Sigmoid colon (tissue), 7 donors: ENCODE data around the gene HMOX2. TPM values are rescaled to one million over a fixed set of nuclear protein-coding genes. Genes with fewer than 3 reads are reported as not detected.

Experiments
- DNase-seq: peaks from one replicate; pipeline ENCODE4 v3.0.0-alpha.2; 2019
- H3K27ac ChIP-seq, 4 donors: fragments of 200-600 bp; sonication (generic); one replicate each; pipeline ENCODE4 v1.5.1; 2016 to 2019; ENCODE audit warnings: mild to moderate bottlenecking in 1 of 4
- H3K27me3 ChIP-seq, 3 donors: fragments of 200-600 bp; sonication (generic); one replicate each; pipeline ENCODE4 v1.5.1; 2019; ENCODE audit warnings: mild to moderate bottlenecking in 1 of 3
- H3K36me3 ChIP-seq, 4 donors: fragments of 200-600 bp; sonication (generic); one replicate each; pipeline ENCODE4 v1.5.1; 2016 to 2019
- H3K4me1 ChIP-seq, 4 donors: fragments of 200-600 bp; sonication (generic); one replicate each; pipeline ENCODE4 v1.5.1; 2017 to 2019
- H3K4me3 ChIP-seq, 4 donors: fragments of 200-600 bp; sonication (generic); one replicate each; pipeline ENCODE4 v1.5.1; 2017 to 2019; ENCODE audit warnings: mild to moderate bottlenecking in 2 of 4, moderate library complexity in 1 of 4
- H3K9me3 ChIP-seq, 4 donors: fragments of 200-600 bp in 3 of 4; sonication (generic) in 3 of 4; one replicate each; pipeline versions ENCODE4 v1.5.1 to v1.6.1; 2013 to 2019
- CTCF ChIP-seq, 4 experiments: fragments of 450-650 bp in 3 of 4; fragments of 200-600 bp in 1 of 4; IDR thresholded peaks; one replicate each; pipeline ENCODE4 v1.5.1; 2016 to 2019; ENCODE audit warnings: antibody characterized with exemption in 4 of 4, mild to moderate bottlenecking in 3 of 4, moderate library complexity in 2 of 4
- EP300 ChIP-seq, 4 donors: sonication (generic); formaldehyde crosslinking; IDR thresholded peaks; one replicate each; pipeline ENCODE4 v1.6.1; 2017; ENCODE audit warnings: antibody characterized with exemption in 4 of 4
- POLR2A ChIP-seq, 2 donors: fragments of 450-650 bp; IDR thresholded peaks; one replicate each; pipeline ENCODE4 v1.6.1; 2016; ENCODE audit warnings: antibody characterized with exemption in 2 of 2, mild to moderate bottlenecking in 2 of 2, moderate library complexity in 2 of 2
- POLR2AphosphoS5 ChIP-seq, 4 donors: sonication (generic); formaldehyde crosslinking; IDR thresholded peaks; one replicate each; pipeline ENCODE4 v1.6.1; 2017; ENCODE audit warnings: antibody characterized with exemption in 4 of 4
- WGBS, 2 donors: extraction: QIAGEN DNeasy Blood & Tissue Kit; methylation state at CpG; one replicate each; pipeline ENCODE4 v1.1.7; 2013; 5-methylcytosine and 5-hydroxymethylcytosine counted together
- intact Hi-C: fragments of 100-400 bp; cut with DNase I; formaldehyde crosslinking; loops from one replicate; pipeline ENCODE4 v1.15.1; 2023
- polyA plus RNA-seq, 3 donors: library from polyadenylated mRNA; stranded (reverse); fragments of 200-250 nt; gene quantifications; one replicate each; pipeline ENCODE4 v1.2.3, GENCODE V29; 2013
- total RNA-seq, 4 donors: library from RNA; depleted of rRNA; stranded (reverse); fragments of >200 nt; gene quantifications; one replicate each; pipeline ENCODE4 v1.1.0, GENCODE V29; 2016
- donor health status: healthy with polysubstance abuse.
- donor health status: Bipolar disorder and iron deficiency.
- donor health status: healthy.

HMOX2 gene
- total and polyA plus RNA-seq, 7 donors = 29.9 to 77.2 (median 37.1) TPM

GRCh38 chr16:4442371-4442770 lies 33.8 kb upstream of the HMOX2 start:
- no peak for DNase-seq
- Histone ChIP-seq H3K4me1 (no peaks in the 10 kb centered on the region), H3K36me3 (peaks cover 34 to 99% (median 82%) of the 10 kb centered on the region in 4 donors), H3K27me3 (no peaks in the 10 kb centered on the region), H3K4me3 (no peak overlapping the region), H3K9me3 (no peaks in the 10 kb centered on the region), H3K27ac (no peak overlapping the region)
- intact Hi-C loops = no loop called here
- 92 to 94% methylated on average over 11 of the region's 11 CpGs for WGBS, 2 donors
- TF ChIP-seq POLR2AphosphoS5 (IDR thresholded peaks at IDR 0.05) = no peak
- TF ChIP-seq POLR2A (IDR thresholded peaks at IDR 0.05) = no peak
- TF ChIP-seq EP300 (IDR thresholded peaks at IDR 0.05) = no peak
- no peak for TF ChIP-seq CTCF (IDR thresholded peaks at IDR 0.05)

GRCh38 chr16:4443271-4443670 lies 32.9 kb upstream of the HMOX2 start:
- no peak overlapping the region for H3K27ac ChIP-seq
- WGBS, 2 donors = 72 to 83% methylated on average over 5 of the region's 5 CpGs
- no peak overlapping the region for H3K4me3 ChIP-seq
- DNase-seq = no peak
- peaks cover 37 to 99% (median 81%) of the 10 kb centered on the region in 4 donors for H3K36me3 ChIP-seq
- H3K27me3 ChIP-seq = no peaks in the 10 kb centered on the region
- no peaks in the 10 kb centered on the region for H3K4me1 ChIP-seq
- no peak for TF ChIP-seq EP300 (IDR thresholded peaks at IDR 0.05)
- TF ChIP-seq POLR2A (IDR thresholded peaks at IDR 0.05) = no peak
- no peak for TF ChIP-seq POLR2AphosphoS5 (IDR thresholded peaks at IDR 0.05)
- TF ChIP-seq CTCF (IDR thresholded peaks at IDR 0.05) = no peak
- no peaks in the 10 kb centered on the region for H3K9me3 ChIP-seq
- intact Hi-C loops = no loop called here

- intact Hi-C loops = no loop called here
- 94 to 95% methylated on average over 4 of the region's 4 CpGs for whole genome bisulfite sequencing, 2 donors
- peaks cover 44 to 99% (median 84%) of the 10 kb centered on the region in 4 donors for H3K36me3 ChIP-seq
- no peak for DNase-seq
- no peaks in the 10 kb centered on the region for H3K27me3 ChIP-seq
- H3K9me3 ChIP-seq = no peaks in the 10 kb centered on the region
- no peak overlapping the region for H3K27ac ChIP-seq
- H3K4me3 ChIP-seq = no peak overlapping the region
- no peaks in the 10 kb centered on the region for H3K4me1 ChIP-seq
- no peak for TF ChIP-seq CTCF (IDR thresholded peaks at IDR 0.05)
- TF ChIP-seq POLR2A (IDR thresholded peaks at IDR 0.05) = no peak
These were observed 32.2 kb upstream of the HMOX2 start for GRCh38 chr16:4443986-4444385.

- TF ChIP-seq CTCF (IDR thresholded peaks at IDR 0.05) (no peak), EP300 (IDR thresholded peaks at IDR 0.05) (no peak), POLR2A (IDR thresholded peaks at IDR 0.05) (no peak), POLR2AphosphoS5 (IDR thresholded peaks at IDR 0.05) (no peak)
- no peak overlapping the region for H3K4me3 ChIP-seq
- H3K27ac ChIP-seq = no peak overlapping the region
- DNase-seq = no peak
- 95 to 96% methylated on average over 14 of the region's 14 CpGs for WGBS, 2 donors
- no peaks in the 10 kb centered on the region for H3K27me3 ChIP-seq
- intact Hi-C loops = no loop called here
- H3K9me3 ChIP-seq = no peaks in the 10 kb centered on the region
- H3K36me3 ChIP-seq = peaks cover 57 to 98% (median 64%) of the 10 kb centered on the region in 4 donors
- H3K4me1 ChIP-seq = no peaks in the 10 kb centered on the region
These were observed 25.8 kb upstream of the HMOX2 start for GRCh38 chr16:4450430-4450829.

GRCh38 chr16:4450931-4451519 lies 25.2 kb upstream of the HMOX2 start:
- no peaks in the 10 kb centered on the region for H3K9me3 ChIP-seq
- H3K36me3 ChIP-seq = peaks cover 56 to 98% (median 67%) of the 10 kb centered on the region in 4 donors
- DNase-seq = no peak
- no peaks in the 10 kb centered on the region for H3K27me3 ChIP-seq
- no peaks in the 10 kb centered on the region for H3K4me1 ChIP-seq
- no peak for TF ChIP-seq EP300 (IDR thresholded peaks at IDR 0.05)
- no peak for TF ChIP-seq POLR2AphosphoS5 (IDR thresholded peaks at IDR 0.05)
- TF ChIP-seq POLR2A (IDR thresholded peaks at IDR 0.05) = no peak
- TF ChIP-seq CTCF (IDR thresholded peaks at IDR 0.05) = no peak
- intact Hi-C loops = no loop called here
- no peak overlapping the region for H3K4me3 ChIP-seq
- 93 to 95% methylated on average over 14 of the region's 14 CpGs for WGBS, 2 donors
- H3K27ac ChIP-seq = no peak overlapping the region
